Measurements from ENCODE around the gene GRP. TPM values are rescaled to one million over a fixed set of nuclear protein-coding genes. Genes with fewer than 3 reads are reported as not detected.

The GRP gene
- total RNA-seq, 1 experiment from 2014 or later, result not detected

DNA sequence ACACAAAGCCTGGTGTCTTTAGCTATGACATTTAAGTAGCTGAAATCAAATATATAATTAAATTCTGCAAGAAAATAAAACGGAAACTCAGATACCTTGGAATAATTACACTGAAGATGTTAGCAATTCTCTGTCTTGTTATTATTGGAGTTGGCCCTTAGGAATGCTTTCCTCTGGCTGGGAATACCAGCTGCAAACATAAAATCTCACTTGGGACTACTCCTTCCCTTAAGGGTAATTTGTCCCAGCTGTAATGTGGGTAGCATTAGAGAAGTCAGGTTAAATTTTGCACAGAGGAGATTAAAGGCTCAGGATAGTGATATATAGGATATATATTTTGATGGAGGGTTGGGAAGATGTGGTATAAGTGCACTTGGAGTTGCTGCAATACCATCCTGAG, 37.3 kb upstream of the GRP start:
- Histone ChIP-seq H3K27me3 (ENCODE audit: insufficient read depth, low read length) (no peaks in the 10 kb centered on the region), H4K5ac (ENCODE audit: insufficient read length, low read depth, low read length) (no peak overlapping the region), H4K8ac (replicated peaks; ENCODE audit: insufficient read length, low read depth, low read length) (no peak overlapping the region), H3K4ac (ENCODE audit: low read depth, low read length) (no peak overlapping the region), H3K79me2 (ENCODE audit: insufficient read depth, low read length) (no peaks in the 10 kb centered on the region), H3K23me2 (ENCODE audit: insufficient read length, low read depth, low read length, poor library complexity, severe bottlenecking) (no peaks in the 10 kb centered on the region), H3K9me3 (ENCODE audit: control insufficient read depth, low read depth, low read length) (no peaks in the 10 kb centered on the region), H4K91ac (ENCODE audit: insufficient read length, low read depth, low read length) (no peak overlapping the region), H3K4me2 (ENCODE audit: insufficient read depth, insufficient read length, low read length) (no peak overlapping the region), H3K23ac (ENCODE audit: insufficient read length, low read depth, low read length) (no peak overlapping the region), H3K14ac (ENCODE audit: insufficient read depth, low read length) (no peak overlapping the region), H2BK5ac (ENCODE audit: insufficient read length, low read length) (no peak overlapping the region), H3T11ph (ENCODE audit: low read length) (no peak overlapping the region), H3K56ac (ENCODE audit: insufficient read length, low read depth, low read length) (no peak overlapping the region), H2AFZ (ENCODE audit: low read length) (no peak overlapping the region), H4K20me1 (ENCODE audit: control insufficient read depth, insufficient read depth, insufficient read length) (no peaks in the 10 kb centered on the region), H3K79me1 (ENCODE audit: insufficient read depth, low read depth, low read length, poor library complexity, severe bottlenecking) (no peaks in the 10 kb centered on the region), H2BK20ac (ENCODE audit: low read depth, low read length, poor library complexity, severe bottlenecking) (no peak overlapping the region), H2BK120ac (ENCODE audit: low read depth, low read length, poor library complexity, severe bottlenecking) (no peak overlapping the region), H3K4me1 (ENCODE audit: insufficient read depth, low read length) (no peaks in the 10 kb centered on the region), H3K27ac (ENCODE audit: insufficient read length, low read depth, low read length) (no peak overlapping the region), H3K9ac (ENCODE audit: extremely low read depth, insufficient read length, low read length) (no peak overlapping the region), H2BK15ac (ENCODE audit: low read depth, low read length) (no peak overlapping the region), H3K18ac (ENCODE audit: insufficient read length, low read depth, low read length) (no peak overlapping the region), H2AK5ac (ENCODE audit: insufficient read length, low read length) (no peak overlapping the region), H2BK12ac (ENCODE audit: insufficient read length, low read depth, low read length) (no peak overlapping the region)
- Mint-ChIP-seq H3K27me3 (ENCODE audit: low read depth) (no peaks in the 10 kb centered on the region; the same call in 1 of the 2 replicates), H3K36me3 (ENCODE audit: insufficient read depth in 1 of 3, low read depth in 3 of 3) (no peaks in the 10 kb centered on the region; a peak in 1 of 7 replicates), H3K4me3 (no peak overlapping the region), H3K4me1 (peaks cover 0 to 2% of the 10 kb centered on the region in 2 experiments; a peak in 2 of 4 replicates), H3K27ac (no peak overlapping the region; a peak in 1 of 7 replicates), H3K9me3 (no peaks in the 10 kb centered on the region)
- DNase-seq, result no peak
- WGBS (ENCODE audit: extremely low coverage, insufficient read length, low lambda C conversion rate), result no CpG with 5 or more reads among the region's 1 CpG
- TF ChIP-seq, protein P1, sequence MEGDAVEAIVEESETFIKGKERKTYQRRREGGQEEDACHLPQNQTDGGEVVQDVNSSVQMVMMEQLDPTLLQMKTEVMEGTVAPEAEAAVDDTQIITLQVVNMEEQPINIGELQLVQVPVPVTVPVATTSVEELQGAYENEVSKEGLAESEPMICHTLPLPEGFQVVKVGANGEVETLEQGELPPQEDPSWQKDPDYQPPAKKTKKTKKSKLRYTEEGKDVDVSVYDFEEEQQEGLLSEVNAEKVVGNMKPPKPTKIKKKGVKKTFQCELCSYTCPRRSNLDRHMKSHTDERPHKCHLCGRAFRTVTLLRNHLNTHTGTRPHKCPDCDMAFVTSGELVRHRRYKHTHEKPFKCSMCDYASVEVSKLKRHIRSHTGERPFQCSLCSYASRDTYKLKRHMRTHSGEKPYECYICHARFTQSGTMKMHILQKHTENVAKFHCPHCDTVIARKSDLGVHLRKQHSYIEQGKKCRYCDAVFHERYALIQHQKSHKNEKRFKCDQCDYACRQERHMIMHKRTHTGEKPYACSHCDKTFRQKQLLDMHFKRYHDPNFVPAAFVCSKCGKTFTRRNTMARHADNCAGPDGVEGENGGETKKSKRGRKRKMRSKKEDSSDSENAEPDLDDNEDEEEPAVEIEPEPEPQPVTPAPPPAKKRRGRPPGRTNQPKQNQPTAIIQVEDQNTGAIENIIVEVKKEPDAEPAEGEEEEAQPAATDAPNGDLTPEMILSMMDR (conservative IDR thresholded peaks at IDR 0.05), result no peak

Data from H9 (cell line).